ENCODE data around the gene ASPSCR1. TPM values are rescaled to one million over a fixed set of nuclear protein-coding genes. Genes with fewer than 3 reads are reported as not detected.
"Not testable (repeated sequence)": the region's sequence is repeated elsewhere in the genome, so short reads cannot be mapped to it uniquely, and the experiment has no call there.

The ASPSCR1 gene
- total RNA-seq, 3 donors from 2014 or later = 15.4 to 31.8 (median 17.9) TPM

GRCh38 chr17:82036634-82037091 lies 59.2 kb downstream of the ASPSCR1 start:
- Histone ChIP-seq H3K27me3 (no peaks in the 10 kb centered on the region), H3K4me1 (peaks cover 8 to 10% of the 10 kb centered on the region in 2 donors), H3K4me3 (peak overlapping the region; percentile 58 to 96 (median 63)), H3K27ac (peak overlapping the region; percentile 87 to 99), H3K36me3 (no peaks in the 10 kb centered on the region), H3K9me3 (no peaks in the 10 kb centered on the region)
- TF ChIP-seq POLR2AphosphoS5 (IDR thresholded peaks at IDR 0.05) (no peak), POLR2A (IDR thresholded peaks at IDR 0.05) (no peak), CTCF (IDR thresholded peaks at IDR 0.05) (no peak)
- intact Hi-C loops (cut with DNase I; ENCODE audit: low total_unique reads) = loop anchor here (10.0 kb wide), 1 partner anchor 48 kb away; no protein-coding TSS in a partner anchor
- no peak for DNase-seq (ENCODE audit: low spot score in 2 of 2)

- H3K27me3 ChIP-seq = no peaks in the 10 kb centered on the region
- peak within 1 kb of the TSS; percentile 58 to 96 (median 63) for H3K4me3 ChIP-seq
- peak within 1 kb of the TSS; percentile 87 to 99 for H3K27ac ChIP-seq
- peak; percentile 98 for DNase-seq (ENCODE audit: low spot score in 2 of 2)
- no peaks in the 10 kb centered on the region for H3K9me3 ChIP-seq
- H3K36me3 ChIP-seq = no peaks in the 10 kb centered on the region
- H3K4me1 ChIP-seq = peaks cover 8 to 10% of the 10 kb centered on the region in 2 donors
- intact Hi-C loops (cut with DNase I; ENCODE audit: low total_unique reads) = loop anchor here (10.0 kb wide), 1 partner anchor 48 kb away; no protein-coding TSS in a partner anchor
- TF ChIP-seq POLR2A (IDR thresholded peaks at IDR 0.05) (peak; percentile 93), POLR2AphosphoS5 (IDR thresholded peaks at IDR 0.05) (peak; percentile 93 to 96 (median 95)), CTCF (IDR thresholded peaks at IDR 0.05) (peak; percentile 20 to 72 (median 33))
Measured at GRCh38 chr17:82037092-82037888, 59.9 kb downstream of the ASPSCR1 start, which contains the start of gene DCXR. TSS of gene DCXR (minus strand) at chr17:82037697. CDS start at chr17:82037682, 15 bp downstream.

GRCh38 chr17:82037889-82038195 lies 60.4 kb downstream of the ASPSCR1 start:
- DNase-seq (ENCODE audit: low spot score in 2 of 2) = no peak
- Histone ChIP-seq H3K4me3 (peak overlapping the region; percentile 58 to 96 (median 63)), H3K9me3 (no peaks in the 10 kb centered on the region), H3K4me1 (peaks cover 8 to 10% of the 10 kb centered on the region in 2 donors), H3K27ac (peak overlapping the region; percentile 87 to 99), H3K27me3 (no peaks in the 10 kb centered on the region), H3K36me3 (no peaks in the 10 kb centered on the region)
- TF ChIP-seq POLR2A (IDR thresholded peaks at IDR 0.05) (no peak), CTCF (IDR thresholded peaks at IDR 0.05) (no peak)
- intact Hi-C loops (cut with DNase I; ENCODE audit: low total_unique reads) = loop anchor here (10.0 kb wide), 1 partner anchor 47 kb away; no protein-coding TSS in a partner anchor

- intact Hi-C loops (cut with DNase I; ENCODE audit: low total_unique reads) = loop anchor here (10.0 kb wide), 1 partner anchor 46 kb away; no protein-coding TSS in a partner anchor
- not testable (repeated sequence) for DNase-seq (ENCODE audit: low spot score in 2 of 2); H3K36me3 ChIP-seq; H3K4me3 ChIP-seq; H3K9me3 ChIP-seq; H3K27ac ChIP-seq; H3K27me3 ChIP-seq; H3K4me1 ChIP-seq
Measured at GRCh38 chr17:82038796-82039409, 61.5 kb downstream of the ASPSCR1 start.

- no peak for TF ChIP-seq POLR2A (IDR thresholded peaks at IDR 0.05)
- no peak for TF ChIP-seq POLR2AphosphoS5 (IDR thresholded peaks at IDR 0.05)
- no peak for TF ChIP-seq CTCF (IDR thresholded peaks at IDR 0.05)
Measured at GRCh38 chr17:82039695-82040299, 62.4 kb downstream of the ASPSCR1 start.

More at GRCh38 chr17:82039695-82040299, 62.4 kb downstream of the ASPSCR1 start:
- Histone ChIP-seq H3K27me3 (no peaks in the 10 kb centered on the region), H3K27ac (no peak overlapping the region), H3K4me3 (no peak overlapping the region), H3K36me3 (no peaks in the 10 kb centered on the region), H3K9me3 (no peaks in the 10 kb centered on the region), H3K4me1 (peaks cover 8 to 10% of the 10 kb centered on the region in 2 donors)
- DNase-seq (ENCODE audit: low spot score in 2 of 2) = no peak
- intact Hi-C loops (cut with DNase I; ENCODE audit: low total_unique reads) = loop anchor here (10.0 kb wide), 1 partner anchor 45 kb away; no protein-coding TSS in a partner anchor
